Kidney (tissue), 14 donors: Measurements from ENCODE around the gene SH2D6. TPM values are rescaled to one million over a fixed set of nuclear protein-coding genes. Genes with fewer than 3 reads are reported as not detected.

Experiments used
- DNase-seq, 5 donors: peaks; one replicate each; pipeline ENCODE4 v3.0.0-alpha.2; 2013 to 2020
- FAIRE-seq: peaks from 2 replicates; lab custom pipeline; 2012; peaks lifted over from hg19 to GRCh38; lab: Jason Lieb, UNC
- H3K27ac ChIP-seq, 2 donors: one replicate each; pipeline ENCODE4 v1.7.0; 2013; ENCODE audit warnings: low read depth in 2 of 2, low read length in 2 of 2, inconsistent platforms in 1 of 2
- H3K27me3 ChIP-seq: one replicate; pipeline ENCODE4 v1.7.1; 2013; ENCODE audit warnings: low read length, inconsistent platforms; ENCODE audit not compliant: control insufficient read depth, insufficient read depth
- H3K36me3 ChIP-seq, 3 donors: one replicate each; pipeline versions ENCODE4 v1.7.0 to v1.7.1; 2013; ENCODE audit warnings: low read length in 3 of 3, control low read depth in 1 of 3, inconsistent platforms in 1 of 3; ENCODE audit not compliant: insufficient read depth in 3 of 3, control insufficient read depth in 2 of 3
- H3K4me1 ChIP-seq, 3 donors: one replicate each; pipeline versions ENCODE4 v1.7.0 to v1.7.1; 2013; ENCODE audit warnings: low read length in 3 of 3, inconsistent platforms in 1 of 3, low read depth in 1 of 3; ENCODE audit not compliant: control insufficient read depth in 2 of 3, insufficient read depth in 2 of 3
- H3K4me3 ChIP-seq, 3 donors: one replicate each; pipeline versions ENCODE4 v1.7.0 to v1.8.1; 2013; ENCODE audit warnings: low read length in 3 of 3, control low read depth in 1 of 3, inconsistent platforms in 1 of 3
- H3K9ac ChIP-seq, 3 donors: one replicate each; pipeline versions ENCODE4 v1.7.0 to v1.7.1; 2013; ENCODE audit warnings: low read length in 3 of 3, control low read depth in 1 of 3, inconsistent platforms in 1 of 3
- H3K9me3 ChIP-seq, 3 donors: one replicate each; pipeline versions ENCODE4 v1.7.0 to v1.7.1; 2013; ENCODE audit warnings: low read length in 3 of 3, control low read depth in 1 of 3, inconsistent platforms in 1 of 3; ENCODE audit not compliant: control insufficient read depth in 2 of 3, insufficient read depth in 1 of 3
- CTCF ChIP-seq: IDR thresholded peaks from 3 replicates; pipeline ENCODE4 v1.5.1; 2012; ENCODE audit warnings: mild to moderate bottlenecking, moderate library complexity, borderline replicate concordance; ENCODE audit not compliant: insufficient read depth; ENCODE audit errors: extremely low read depth
- intact Hi-C: fragments of 100-400 bp; cut with DNase I; formaldehyde crosslinking; loops from one replicate; pipeline ENCODE4 v1.11.1; 2022
- polyA plus RNA-seq: library from polyadenylated mRNA; stranded (reverse); fragments of 350-450 nt; fragmentation: Illumina TruSeq; extraction: RNeasy Lipid Tissue Mini Kit (QIAGEN cat#74804); gene quantifications from one replicate; pipeline ENCODE4 v1.2.3, GENCODE V29; 2014; ENCODE audit warnings: low read depth, low replicate concordance; ENCODE audit not compliant: insufficient read depth
- total RNA-seq: library from RNA; stranded (reverse); fragmentation: NEBNext Ultra II Directional; extraction: Animal tissue kit (Norgen Biotek cat#: 25700); gene quantifications from one replicate; pipeline ENCODE4 v1.2.1, GENCODE V29; 2021
- donor health status: control.
- donor health status: control.
- donor health status: control.
- donor health status: control.
- donor health status: control.
- donor health status: DM: yes; HTN: yes; CAD: no.
- donor health status: Normal renal cell carcinoma (clear cell type).

The SH2D6 gene
- total and polyA plus RNA-seq, 2 donors from 2014 or later, result 0.98 to 3.2 TPM

- Histone ChIP-seq H3K9me3 (no peaks in the 10 kb centered on the region), H3K27ac (peak overlapping the region in 1 of 2 donors; percentile 18), H3K27me3 (no peaks in the 10 kb centered on the region), H3K36me3 (no peaks in the 10 kb centered on the region), H3K9ac (no peak overlapping the region), H3K4me1 (peaks cover 2 to 29% (median 13%) of the 10 kb centered on the region in 3 donors), H3K4me3 (no peak overlapping the region)
- DNase-seq, result no peak
- intact Hi-C loops, result no loop called here
- no peak for FAIRE-seq
- TF ChIP-seq CTCF, result no peak
These were observed 53.7 kb downstream of the SH2D6 start for GRCh38 chr2:85472261-85472660.

GRCh38 chr2:85475799-85476490 is 57.4 kb downstream of the SH2D6 start:
- FAIRE-seq (no peak), DNase-seq (peak in 2 of 5 donors; percentile 25 to 38)

GRCh38 chr2:85476624-85477023 is 58.1 kb downstream of the SH2D6 start:
- DNase-seq, result no peak

More at GRCh38 chr2:85475799-85476490, 57.4 kb downstream of the SH2D6 start:
- no peaks in the 10 kb centered on the region for H3K27me3 ChIP-seq
- peak overlapping the region; percentile 8 to 53 for H3K27ac ChIP-seq
- H3K9ac ChIP-seq, result no peak overlapping the region
- no peak overlapping the region for H3K4me3 ChIP-seq
- intact Hi-C loops, result no loop called here
- peaks cover 0 to 25% (median 2%) of the 10 kb centered on the region in 3 donors for H3K4me1 ChIP-seq
- TF ChIP-seq CTCF, result no peak
- H3K9me3 ChIP-seq, result no peaks in the 10 kb centered on the region
- H3K36me3 ChIP-seq, result no peaks in the 10 kb centered on the region

More at GRCh38 chr2:85476624-85477023, 58.1 kb downstream of the SH2D6 start:
- FAIRE-seq, result no peak
- Histone ChIP-seq H3K9me3 (no peaks in the 10 kb centered on the region), H3K9ac (no peak overlapping the region), H3K4me3 (no peak overlapping the region), H3K4me1 (peaks cover 0 to 20% (median 2%) of the 10 kb centered on the region in 3 donors), H3K27ac (peak overlapping the region in 1 of 2 donors; percentile 53), H3K27me3 (no peaks in the 10 kb centered on the region), H3K36me3 (no peaks in the 10 kb centered on the region)
- no peak for TF ChIP-seq CTCF
- intact Hi-C loops, result no loop called here
